ENCODE data around the gene HMGCL. TPM values are rescaled to one million over a fixed set of nuclear protein-coding genes. Genes with fewer than 3 reads are reported as not detected.

The HMGCL gene
- total and polyA plus RNA-seq, 2 of the 13 experiments (the other 11 are each of a cell fraction or from before 2014, with no cell fraction given): 21.3 to 41.4 TPM

- TF ChIP-seq KIAA2018 (CRISPR knock-in tag; IDR thresholded peaks at IDR 0.05; ENCODE audit: borderline replicate concordance) (no peak), CSRNP1 (CRISPR knock-in tag; IDR thresholded peaks at IDR 0.05) (no peak), ZFYVE20 (CRISPR knock-in tag; IDR thresholded peaks at IDR 0.05; ENCODE audit: borderline replicate concordance, low read depth) (no peak), EEA1 (CRISPR knock-in tag; IDR thresholded peaks at IDR 0.05; ENCODE audit: borderline replicate concordance) (0 out of 2 replicates have a peak, but pooled peaks have one; percentile 46), ETV6 (CRISPR knock-in tag; conservative IDR thresholded peaks at IDR 0.05) (no peak), ZNF383 (CRISPR knock-in tag; IDR thresholded peaks at IDR 0.05; ENCODE audit: borderline replicate concordance) (no peak), HNRNPUL1 (IDR thresholded peaks at IDR 0.05; ENCODE audit: low read depth, low read length) (no peak), ARHGAP35 (CRISPR knock-in tag; IDR thresholded peaks at IDR 0.05; ENCODE audit: borderline replicate concordance) (no peak), HNF4G (IDR thresholded peaks at IDR 0.05; ENCODE audit: borderline replicate concordance, low read depth, low read length) (no peak), HNF4G (CRISPR knock-in tag; IDR thresholded peaks at IDR 0.05; ENCODE audit: borderline replicate concordance, low read depth) (no peak), SOX13 (IDR thresholded peaks at IDR 0.05) (no peak), SOX13 (CRISPR knock-in tag; conservative IDR thresholded peaks at IDR 0.05 in 1 of 2, IDR thresholded peaks at IDR 0.05 in 1 of 2) (no peak), BHLHE40 (IDR thresholded peaks at IDR 0.05; ENCODE audit: low read length) (0 out of 2 replicates have a peak, but pooled peaks have one; percentile 9), FUBP1 (CRISPR knock-in tag; IDR thresholded peaks at IDR 0.05; ENCODE audit: borderline replicate concordance) (no peak), HIC2 (CRISPR knock-in tag; IDR thresholded peaks at IDR 0.05; ENCODE audit: low read depth) (0 out of 2 replicates have a peak, but pooled peaks have one; percentile 44)
Measured at GRCh38 chr1:23838401-23838866, 13.2 kb upstream of the HMGCL start (continued).
